HG02852 (cell line): ENCODE results near the gene CD48.

Source experiments
- ATAC-seq: cut with Tn5 transposase; IDR thresholded peaks from one replicate; pipeline ENCODE4 v1.9.1; 2021; ENCODE audit warnings: mild to moderate bottlenecking, moderate library complexity; ENCODE audit not compliant: unreplicated experiment

Gene CD48

DNA sequence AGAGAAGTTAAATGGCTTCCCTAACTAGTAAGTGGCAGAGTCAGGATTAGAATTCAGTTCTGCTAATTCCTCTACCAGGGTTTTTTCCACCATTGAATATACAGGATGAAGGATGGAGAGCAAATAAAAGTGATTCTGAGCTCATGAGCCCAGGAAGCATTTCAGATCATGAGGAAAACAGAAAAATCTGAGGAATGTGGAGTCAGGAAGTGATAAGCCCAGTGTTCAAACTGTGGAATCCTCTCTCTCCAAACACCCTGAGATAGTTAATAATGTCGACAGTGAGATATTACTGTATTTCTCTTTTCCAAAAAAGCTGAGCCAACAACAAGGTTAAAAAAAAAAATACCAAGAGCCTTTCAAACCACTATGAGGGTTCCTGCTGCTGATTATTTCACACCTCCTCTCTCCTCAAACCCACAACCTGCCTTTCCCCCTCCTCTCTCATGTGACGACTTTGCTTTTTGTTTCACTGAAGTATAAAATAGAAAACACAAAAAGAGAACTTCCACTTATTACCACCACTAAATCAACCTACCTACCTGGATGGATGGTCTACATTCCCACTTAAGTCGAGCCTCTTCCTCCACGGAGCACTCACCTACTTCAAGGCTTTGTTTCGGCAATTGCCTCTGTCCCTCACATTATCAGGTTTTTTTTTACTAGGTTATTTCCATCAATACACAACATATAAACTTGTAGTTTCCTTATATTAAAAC, 73.6 kb downstream of the CD48 start:
- no peak for ATAC-seq

DNA sequence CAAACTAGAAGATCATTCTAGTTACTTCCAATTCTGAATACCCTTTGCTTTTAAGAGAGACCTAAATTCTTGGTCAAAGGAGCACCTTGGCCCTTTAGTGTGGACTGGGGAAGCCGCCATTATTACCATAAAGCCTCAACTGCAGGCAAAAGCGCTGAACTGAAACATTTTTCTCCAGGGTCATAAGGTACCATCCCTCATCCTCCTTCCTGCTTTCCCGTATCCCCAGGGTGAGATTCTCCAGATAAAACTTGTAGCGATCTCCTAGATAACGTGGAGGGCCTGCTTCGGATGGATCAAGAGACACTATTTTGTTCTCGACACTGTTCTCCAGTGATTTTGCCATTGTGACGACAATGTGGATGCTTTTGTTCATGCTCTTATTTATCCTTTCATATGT, 74.6 kb downstream of the CD48 start:
- ATAC-seq, result no peak

DNA sequence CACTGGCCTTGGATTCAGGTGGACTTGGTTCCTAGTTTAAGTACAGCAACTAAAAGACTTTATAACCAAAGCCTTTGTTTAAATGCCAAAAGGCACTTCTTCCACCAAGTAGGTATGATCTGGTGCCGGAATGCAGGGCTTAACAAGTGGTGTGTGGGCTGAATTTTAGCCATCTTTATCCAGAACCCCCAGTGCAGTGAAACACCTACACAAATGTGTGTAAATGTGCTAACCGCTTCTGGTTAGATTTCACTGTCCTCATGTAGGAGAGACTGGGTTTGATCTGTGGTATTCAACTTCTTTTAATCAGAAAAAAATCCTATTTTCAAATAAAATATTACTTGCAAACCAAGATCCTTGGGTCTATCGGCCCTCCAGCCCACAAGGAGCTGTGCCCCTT, 75.1 kb downstream of the CD48 start:
- no peak for ATAC-seq

DNA sequence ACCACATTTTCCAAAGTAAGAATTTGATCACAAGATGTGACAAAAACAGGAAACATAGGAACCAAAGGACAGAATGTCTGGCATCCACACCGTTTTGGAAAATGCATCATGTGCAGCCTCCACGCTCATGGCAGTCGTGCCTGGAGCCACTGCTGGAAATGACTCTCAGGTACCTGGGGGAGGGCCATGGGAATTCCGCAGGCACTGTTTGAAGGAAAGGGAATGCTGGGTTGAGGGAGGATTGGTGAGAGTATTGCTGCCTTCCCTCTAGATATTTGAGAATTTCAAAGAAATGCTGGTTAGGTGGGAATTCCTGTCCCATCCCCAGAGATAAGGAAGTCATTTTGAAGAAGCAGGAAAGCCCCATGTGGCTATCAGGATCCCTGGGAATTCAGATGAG, 75.5 kb downstream of the CD48 start:
- no peak for ATAC-seq

DNA sequence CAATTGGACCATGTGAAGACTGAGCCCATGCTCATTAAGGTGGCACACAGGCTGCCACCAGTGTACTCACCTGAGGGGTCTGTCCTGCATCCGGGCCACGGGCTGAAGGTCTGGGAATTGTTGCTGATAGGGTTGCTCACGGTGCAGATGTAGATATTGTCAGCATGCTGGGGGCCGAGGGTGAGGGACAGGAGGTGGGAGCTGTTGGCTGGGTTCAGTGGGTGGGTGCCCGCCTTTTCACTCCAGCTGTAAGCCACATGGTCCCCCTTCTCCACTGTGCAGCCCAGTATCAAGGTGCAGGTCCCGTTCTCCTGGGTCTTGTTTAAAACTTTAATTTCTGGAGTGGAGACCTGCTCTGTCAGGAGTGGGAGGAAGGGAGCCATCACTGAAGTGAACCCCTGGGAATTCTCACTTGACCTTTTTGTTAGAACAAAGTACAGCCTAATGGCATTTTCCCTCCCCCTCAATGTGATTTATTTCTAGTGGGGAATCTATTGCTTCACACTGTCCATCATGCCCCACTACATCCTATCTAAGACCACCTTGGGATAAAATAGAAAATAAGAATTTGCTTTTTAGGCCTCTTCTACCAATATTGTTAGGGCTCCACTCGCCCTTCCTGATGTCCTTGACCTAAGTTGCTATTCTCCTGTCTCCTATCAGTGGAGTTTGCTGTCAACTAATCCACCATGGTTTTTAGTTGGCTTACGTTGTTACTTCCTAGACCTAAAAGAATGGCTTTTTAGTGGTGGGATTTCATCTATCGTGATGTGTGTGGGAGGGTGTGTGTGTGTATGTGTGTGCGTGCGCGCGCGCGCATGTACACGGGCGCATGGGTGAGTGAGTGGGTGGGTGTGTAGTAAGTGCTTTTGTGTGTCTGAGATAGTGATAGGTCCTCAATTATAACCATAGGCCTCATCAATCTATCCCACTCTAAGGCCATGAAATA, 76.8 kb downstream of the CD48 start:
- no peak for ATAC-seq

DNA sequence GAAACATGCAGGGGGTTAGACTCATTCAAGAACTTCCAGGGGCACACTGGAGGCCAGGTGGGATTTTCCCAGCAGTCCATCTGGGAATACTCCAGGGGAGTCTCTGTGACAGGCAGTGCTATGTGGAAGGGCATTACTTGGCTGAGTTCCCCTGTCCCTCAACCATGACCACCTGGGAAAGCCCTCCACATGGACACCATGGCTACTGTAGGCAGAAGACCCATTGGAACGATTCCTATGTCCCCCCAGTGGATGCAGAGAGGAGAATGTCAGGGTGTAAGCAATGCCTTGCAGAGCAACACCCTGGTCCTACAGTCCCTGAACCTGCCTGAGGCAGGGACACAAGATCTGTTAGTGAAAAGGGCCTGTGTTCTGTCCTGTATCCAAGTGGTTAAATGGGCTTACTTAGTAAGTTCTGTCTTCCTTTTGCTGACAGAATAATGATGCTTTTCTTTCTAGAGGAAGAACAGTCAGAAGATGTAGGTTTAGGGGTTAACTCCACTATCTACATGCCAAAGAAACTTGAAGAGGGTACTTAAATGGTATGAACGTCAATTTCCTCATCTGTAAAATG, 78.2 kb downstream of the CD48 start:
- ATAC-seq, result no peak

DNA sequence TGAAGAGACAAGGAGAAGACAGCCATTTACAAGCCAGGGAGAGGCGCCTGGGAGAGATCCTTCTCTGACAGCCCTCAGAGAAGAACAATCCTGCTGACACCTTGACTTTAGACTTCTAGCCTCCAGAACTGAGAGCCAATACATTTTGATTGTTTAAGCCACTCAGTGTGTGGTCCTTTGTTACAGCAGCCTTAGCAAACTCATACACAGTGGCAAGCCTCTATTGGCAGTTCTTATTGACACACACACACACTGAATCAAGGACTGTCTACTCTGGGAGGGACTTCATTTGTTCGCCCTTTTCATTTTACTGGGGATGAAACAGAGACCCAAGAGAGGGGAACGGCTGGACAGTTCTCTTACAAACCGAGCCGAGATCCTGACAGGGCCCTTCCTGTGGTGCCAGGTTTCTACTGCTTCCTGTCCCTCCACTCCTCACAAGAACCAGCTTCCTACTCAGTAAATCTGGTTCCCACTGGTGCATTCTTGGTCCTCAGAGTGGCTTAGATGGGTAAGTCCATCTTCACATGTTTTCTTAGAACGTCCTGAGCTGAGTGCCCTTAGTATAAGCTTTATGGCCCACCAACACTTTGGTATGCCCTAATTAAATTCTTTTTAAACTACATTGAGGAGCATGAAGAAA, 79.5 kb downstream of the CD48 start:
- no peak for ATAC-seq

DNA sequence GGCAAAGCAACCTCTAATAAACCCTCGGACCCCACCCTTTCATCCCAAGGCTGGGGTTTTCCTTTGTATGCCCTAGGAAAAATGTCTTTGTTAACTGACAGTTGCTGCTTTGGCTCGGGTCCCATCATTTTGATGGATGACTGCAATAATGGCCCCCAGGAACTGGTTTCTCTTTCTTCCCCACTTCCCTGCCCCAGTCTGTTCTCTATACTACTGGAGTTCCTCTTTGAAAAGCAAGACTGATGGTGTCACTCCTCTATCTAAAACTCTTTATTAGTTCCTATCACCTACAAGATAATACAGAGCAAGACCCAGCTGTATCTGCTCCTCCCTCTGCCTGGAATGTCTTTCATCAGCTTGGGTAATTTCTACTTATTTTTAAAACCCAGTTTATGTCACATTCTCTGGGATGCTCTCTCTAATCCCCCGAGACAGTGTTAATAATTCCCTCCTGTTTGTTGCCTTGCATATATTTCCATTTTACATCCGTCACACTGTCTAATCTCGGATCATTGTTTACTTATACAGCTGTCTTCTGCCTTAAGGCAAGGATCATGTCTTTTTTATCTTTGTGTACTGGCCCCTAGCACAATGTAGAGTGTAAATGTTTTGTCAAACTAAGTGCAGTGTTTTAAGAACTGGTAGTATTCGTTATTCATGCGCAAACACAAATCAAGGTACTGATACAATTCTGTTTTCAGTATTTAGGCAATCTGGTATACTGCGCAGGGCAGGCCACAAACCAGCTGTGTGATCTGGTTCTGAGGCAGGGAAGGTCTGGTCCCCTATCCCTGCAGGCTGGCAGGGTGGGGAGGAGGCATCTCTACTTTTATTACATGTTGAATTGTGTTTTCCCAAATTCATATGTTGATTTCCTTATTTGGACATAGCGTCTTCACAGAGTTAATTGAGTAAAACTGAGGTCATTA, 80.8 kb downstream of the CD48 start:
- ATAC-seq, result no peak

DNA sequence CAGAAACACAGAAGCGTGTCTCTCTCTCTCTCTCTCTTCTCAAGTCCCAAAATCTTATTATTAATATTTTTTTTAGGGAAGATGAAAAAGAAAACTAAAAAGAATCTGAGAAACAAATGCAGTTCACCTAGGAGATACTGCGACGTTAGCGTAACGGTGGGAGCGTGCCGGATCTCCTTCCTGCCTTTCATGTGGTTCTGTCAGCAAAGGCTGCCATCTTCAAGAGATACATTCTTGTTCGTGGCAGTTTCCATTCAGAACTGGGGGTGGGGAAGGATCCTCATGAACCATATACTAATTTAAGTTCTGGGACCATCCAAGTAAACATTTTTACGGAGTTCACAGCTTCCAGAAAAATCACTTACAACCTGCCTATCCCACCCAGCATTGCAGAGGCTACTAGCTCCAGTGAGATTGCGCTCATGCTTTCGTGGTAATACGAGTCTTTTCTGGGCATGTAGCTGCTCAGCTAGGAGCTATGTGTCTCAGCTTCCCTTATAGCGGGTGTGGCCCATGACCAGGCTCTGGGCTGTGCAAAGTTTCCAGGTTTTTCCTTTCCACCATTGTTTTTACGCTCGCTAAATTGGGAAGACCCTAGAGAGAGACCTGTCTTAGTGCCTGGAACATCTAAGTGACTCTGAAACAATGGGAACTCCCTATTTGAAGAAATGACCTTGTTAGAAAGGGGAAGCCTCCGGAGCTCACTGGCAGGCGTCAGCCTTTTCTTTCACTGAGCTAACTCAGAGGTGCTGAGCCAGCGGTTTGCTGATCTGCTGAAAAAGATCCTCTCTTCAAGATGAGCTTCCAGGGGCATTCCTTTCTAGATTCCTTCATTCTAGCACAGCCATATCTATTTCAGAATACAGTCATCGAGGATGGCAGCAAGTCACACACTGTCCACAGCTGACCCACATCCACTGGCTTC, 82.1 kb downstream of the CD48 start:
- no peak for ATAC-seq

DNA sequence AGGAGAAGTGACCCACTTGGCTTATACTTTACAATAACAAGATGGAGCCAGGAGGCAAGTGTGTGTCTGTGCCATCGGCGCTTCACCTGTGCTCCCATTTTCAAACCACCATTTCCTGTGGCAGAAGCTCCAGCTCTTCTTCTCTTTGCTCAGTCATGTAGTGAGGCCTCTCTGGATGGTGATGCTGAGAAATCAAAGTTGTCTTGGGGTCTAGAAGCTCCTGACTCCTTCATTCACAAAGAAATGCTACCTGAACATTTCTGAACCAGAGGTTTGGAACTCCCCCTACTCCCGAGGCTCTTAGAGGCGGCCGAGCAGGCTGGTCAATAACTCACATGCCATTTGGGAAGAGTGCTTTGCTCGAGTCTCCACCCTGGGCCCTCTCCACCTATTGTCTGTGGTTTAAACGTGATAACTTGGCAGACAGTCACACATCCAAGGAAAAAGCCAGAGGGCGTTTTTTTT, 82.8 kb downstream of the CD48 start:
- no peak for ATAC-seq
